ENCODE measurements around the gene ABHD3. TPM values are rescaled to one million over a fixed set of nuclear protein-coding genes. Genes with fewer than 3 reads are reported as not detected.

Gene ABHD3
- total RNA-seq, 1 donor from 2014 or later: 21.1 TPM

DNA sequence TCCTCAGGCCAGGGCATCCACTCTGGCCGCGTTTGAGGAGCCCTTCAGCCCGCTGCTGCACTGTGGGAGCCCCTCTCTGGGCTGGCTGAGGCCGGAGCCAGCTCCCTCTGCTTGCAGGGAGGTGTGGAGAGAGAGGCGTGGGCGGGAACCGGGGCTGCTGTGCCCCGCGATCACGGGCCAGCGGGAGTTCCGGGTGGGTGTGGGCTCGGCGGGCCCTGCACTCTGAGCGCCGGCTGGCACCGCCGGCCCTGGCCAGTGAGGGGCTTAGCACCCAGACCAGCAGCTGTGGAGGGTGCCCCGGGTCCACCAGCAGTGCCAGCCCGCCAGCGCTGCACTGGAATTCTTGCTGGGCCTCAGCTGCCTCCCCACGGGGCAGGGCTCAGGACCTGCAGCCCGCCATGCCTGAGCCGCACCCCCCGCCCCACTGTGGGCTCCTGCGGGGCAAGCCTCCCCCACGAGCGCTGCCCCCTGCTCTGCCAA, 1.9 kb upstream of the ABHD3 start:
- no peak for TF ChIP-seq POLR2AphosphoS5 (IDR thresholded peaks at IDR 0.05; ENCODE audit: insufficient read depth in 1 of 2, low read depth in 1 of 2)
- TF ChIP-seq, protein P1, sequence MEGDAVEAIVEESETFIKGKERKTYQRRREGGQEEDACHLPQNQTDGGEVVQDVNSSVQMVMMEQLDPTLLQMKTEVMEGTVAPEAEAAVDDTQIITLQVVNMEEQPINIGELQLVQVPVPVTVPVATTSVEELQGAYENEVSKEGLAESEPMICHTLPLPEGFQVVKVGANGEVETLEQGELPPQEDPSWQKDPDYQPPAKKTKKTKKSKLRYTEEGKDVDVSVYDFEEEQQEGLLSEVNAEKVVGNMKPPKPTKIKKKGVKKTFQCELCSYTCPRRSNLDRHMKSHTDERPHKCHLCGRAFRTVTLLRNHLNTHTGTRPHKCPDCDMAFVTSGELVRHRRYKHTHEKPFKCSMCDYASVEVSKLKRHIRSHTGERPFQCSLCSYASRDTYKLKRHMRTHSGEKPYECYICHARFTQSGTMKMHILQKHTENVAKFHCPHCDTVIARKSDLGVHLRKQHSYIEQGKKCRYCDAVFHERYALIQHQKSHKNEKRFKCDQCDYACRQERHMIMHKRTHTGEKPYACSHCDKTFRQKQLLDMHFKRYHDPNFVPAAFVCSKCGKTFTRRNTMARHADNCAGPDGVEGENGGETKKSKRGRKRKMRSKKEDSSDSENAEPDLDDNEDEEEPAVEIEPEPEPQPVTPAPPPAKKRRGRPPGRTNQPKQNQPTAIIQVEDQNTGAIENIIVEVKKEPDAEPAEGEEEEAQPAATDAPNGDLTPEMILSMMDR (IDR thresholded peaks at IDR 0.05): no peak
- Histone ChIP-seq H3K27ac (no peak overlapping the region), H3K27me3 (no peaks in the 10 kb centered on the region), H3K36me3 (no peaks in the 10 kb centered on the region), H3K4me1 (peaks cover 17% of the 10 kb centered on the region), H3K9me3 (no peaks in the 10 kb centered on the region), H3K4me3 (no peak overlapping the region)
- DNase-seq (ENCODE audit: extremely low spot score in 2 of 2): no peak
- intact Hi-C loops (cut with DNase I): no loop called here

DNA sequence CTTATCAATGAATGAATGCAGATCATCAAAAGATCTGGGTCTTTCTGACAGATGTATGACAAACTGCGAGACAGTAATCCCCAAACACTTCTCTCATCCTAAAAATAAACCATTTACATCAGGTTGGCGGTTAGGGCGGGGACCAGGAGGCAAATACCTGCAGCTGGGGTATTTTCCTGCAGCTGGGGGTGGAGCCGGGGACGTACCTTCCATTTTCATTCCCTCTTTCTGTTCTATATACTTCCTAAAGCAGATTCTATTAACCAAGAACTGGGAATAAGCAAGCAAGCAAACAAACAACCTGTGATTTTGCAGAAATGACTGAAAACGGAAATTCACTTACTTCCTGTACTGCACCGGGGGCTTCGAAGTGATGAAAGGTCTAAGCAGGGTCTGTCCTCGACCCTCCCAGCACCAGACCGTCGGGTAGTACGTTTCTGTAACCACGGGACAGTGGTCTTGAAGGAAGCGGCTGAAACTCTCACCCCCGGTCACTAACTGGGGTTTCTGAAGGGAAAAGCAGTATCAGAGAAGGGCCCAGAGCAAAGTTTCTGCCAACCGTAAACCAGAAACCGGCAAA, 1.2 kb downstream of the ABHD3 start:
- TF ChIP-seq POLR2A (IDR thresholded peaks at IDR 0.05) (no peak), POLR2AphosphoS5 (IDR thresholded peaks at IDR 0.05; ENCODE audit: insufficient read depth in 1 of 2, low read depth in 1 of 2) (no peak)
- TF ChIP-seq, protein P1 (IDR thresholded peaks at IDR 0.05): no peak
- DNase-seq (ENCODE audit: extremely low spot score in 2 of 2): no peak
- Histone ChIP-seq H3K4me1 (peaks cover 17% of the 10 kb centered on the region), H3K36me3 (peaks cover 0 to 7% of the 10 kb centered on the region in 2 donors), H3K9me3 (no peaks in the 10 kb centered on the region), H3K4me3 (peak overlapping the region; percentile 76 to 91), H3K27ac (peak overlapping the region; percentile 96), H3K27me3 (no peaks in the 10 kb centered on the region)
- intact Hi-C loops (cut with DNase I): no loop called here

DNA sequence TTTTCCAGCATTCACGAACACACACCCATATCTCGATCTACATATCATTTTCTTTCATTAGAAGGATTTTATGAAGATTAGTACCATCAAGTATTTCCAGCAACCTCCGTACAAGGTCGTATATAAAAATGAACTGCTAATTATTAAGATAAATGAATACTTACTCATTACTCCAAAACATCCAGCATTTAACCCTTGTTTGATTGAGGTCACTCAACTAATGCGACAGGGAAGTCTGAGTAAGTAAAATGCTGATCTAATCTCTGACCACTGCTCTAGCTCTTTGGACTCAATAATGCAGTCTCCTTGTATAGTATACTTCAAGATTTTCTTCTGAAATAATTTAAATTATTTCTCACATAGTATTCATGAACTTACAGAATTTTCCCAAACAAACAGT, 2.0 kb downstream of the ABHD3 start:
- H3K9me3 ChIP-seq: no peaks in the 10 kb centered on the region
- no peak overlapping the region for H3K4me3 ChIP-seq

DNA sequence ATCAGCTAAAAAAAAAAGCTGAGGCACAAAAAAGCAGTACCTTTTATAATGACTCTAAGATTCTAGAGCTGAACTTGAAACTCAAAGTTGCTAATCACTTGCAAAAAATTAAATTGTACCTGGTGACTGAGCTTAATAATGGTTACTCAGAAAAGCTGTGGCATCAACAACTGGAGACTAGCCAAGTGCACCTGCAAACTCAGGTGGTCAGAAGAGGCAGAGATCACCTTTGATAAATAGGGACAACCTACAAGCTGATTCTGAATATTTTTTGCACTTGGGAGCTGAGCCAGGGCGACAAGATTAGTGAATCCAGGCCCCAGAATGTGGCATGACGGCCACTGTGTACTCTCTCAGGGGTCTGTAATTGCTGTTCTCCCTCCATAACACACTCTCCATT, 3.0 kb downstream of the ABHD3 start:
- H3K27ac ChIP-seq: no peak overlapping the region
- no peak overlapping the region for H3K4me3 ChIP-seq
- intact Hi-C loops (cut with DNase I): no loop called here
- peaks cover 0 to 7% of the 10 kb centered on the region in 2 donors for H3K36me3 ChIP-seq
- no peaks in the 10 kb centered on the region for H3K9me3 ChIP-seq
- no peaks in the 10 kb centered on the region for H3K27me3 ChIP-seq
- TF ChIP-seq POLR2A (IDR thresholded peaks at IDR 0.05) (no peak), POLR2AphosphoS5 (IDR thresholded peaks at IDR 0.05; ENCODE audit: insufficient read depth in 1 of 2, low read depth in 1 of 2) (no peak)
- no peak for DNase-seq (ENCODE audit: extremely low spot score in 2 of 2)
- peaks cover 17% of the 10 kb centered on the region for H3K4me1 ChIP-seq

More for the DNA sequence above, 2.0 kb downstream of the ABHD3 start:
- Histone ChIP-seq H3K4me1 (peaks cover 17% of the 10 kb centered on the region), H3K27ac (no peak overlapping the region), H3K27me3 (no peaks in the 10 kb centered on the region), H3K36me3 (peaks cover 0 to 7% of the 10 kb centered on the region in 2 donors)
- intact Hi-C loops (cut with DNase I): no loop called here
- TF ChIP-seq POLR2A (IDR thresholded peaks at IDR 0.05): no peak
- TF ChIP-seq, protein P1 (IDR thresholded peaks at IDR 0.05): no peak
- no peak for DNase-seq (ENCODE audit: extremely low spot score in 2 of 2)

DNA sequence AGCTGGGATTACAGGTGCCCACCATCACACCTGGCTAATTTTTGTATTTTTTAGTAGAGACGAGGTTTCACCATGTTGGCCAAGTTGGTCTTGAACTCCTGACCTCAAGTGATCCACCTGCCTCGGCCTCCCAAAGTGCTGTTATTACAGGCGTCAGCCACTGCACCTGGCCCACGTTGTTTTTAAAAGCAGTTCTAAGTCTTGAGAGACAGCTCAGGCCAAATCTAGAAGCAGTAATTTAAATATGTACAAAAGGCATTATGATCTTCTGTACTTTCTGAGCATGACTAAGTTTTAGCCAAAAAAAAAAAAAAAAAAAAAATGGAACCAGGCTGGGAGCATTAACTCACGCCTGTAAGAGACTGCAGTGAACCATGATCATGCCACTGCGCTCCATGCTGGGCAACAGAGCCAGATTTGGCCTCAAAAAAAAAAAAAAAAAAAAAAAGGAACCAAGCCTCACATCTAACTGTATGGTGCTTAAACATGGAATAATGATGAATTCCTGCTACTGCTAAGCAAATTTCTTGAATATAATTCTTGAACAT, 4.0 kb downstream of the ABHD3 start:
- intact Hi-C loops (cut with DNase I): no loop called here
- H3K4me3 ChIP-seq: no peak overlapping the region
- no peaks in the 10 kb centered on the region for H3K9me3 ChIP-seq
- peaks cover 0 to 7% of the 10 kb centered on the region in 2 donors for H3K36me3 ChIP-seq
- no peaks in the 10 kb centered on the region for H3K27me3 ChIP-seq
- H3K27ac ChIP-seq: no peak overlapping the region
- TF ChIP-seq POLR2AphosphoS5 (IDR thresholded peaks at IDR 0.05; ENCODE audit: insufficient read depth in 1 of 2, low read depth in 1 of 2) (no peak), POLR2A (IDR thresholded peaks at IDR 0.05) (no peak)
- TF ChIP-seq, protein P1 (IDR thresholded peaks at IDR 0.05): no peak
- H3K4me1 ChIP-seq: peaks cover 15% of the 10 kb centered on the region
- no peak for DNase-seq (ENCODE audit: extremely low spot score in 2 of 2)

Measured in vagina (tissue), 2 donors.